GM23338 (cell line): ENCODE results near the gene REPS1. TPM values are rescaled to one million over a fixed set of nuclear protein-coding genes. Genes with fewer than 3 reads are reported as not detected.

ENCODE experiments used
- ATAC-seq: fragments of 200-7000 bp; cut with Tn5 transposase; 3 replicates; pipeline ENCODE4 v1.9.1; 2020
- DNase-seq: peaks from one replicate; pipeline ENCODE4 v3.0.0-alpha.2; 2015; ENCODE audit warnings: low spot score
- H2AFZ ChIP-seq: fragments of 200-600 bp; sonication (generic); 2 replicates; pipeline ENCODE4 v1.8.0; 2016; ENCODE audit warnings: antibody characterized with exemption, mild to moderate bottlenecking, moderate library complexity
- H3F3A ChIP-seq: fragments of 200-600 bp; sonication (generic); replicated peaks from 2 replicates; pipeline ENCODE4 v1.8.0; 2017; ENCODE audit warnings: antibody characterized with exemption, mixed run types, low read depth
- H3K27ac ChIP-seq: fragments of 200-600 bp; sonication (generic); 2 replicates; pipeline ENCODE4 v1.6.1; 2016; ENCODE audit warnings: low read depth
- H3K27me3 ChIP-seq: fragments of 200-600 bp; sonication (generic); 2 replicates; pipeline ENCODE4 v1.8.0; 2016; ENCODE audit warnings: mild to moderate bottlenecking, mixed run types, moderate library complexity; ENCODE audit not compliant: insufficient read depth
- H3K36me3 ChIP-seq: fragments of 200-600 bp; sonication (generic); 2 replicates; pipeline ENCODE4 v1.8.0; 2016; ENCODE audit warnings: mild to moderate bottlenecking; ENCODE audit not compliant: insufficient read depth
- H3K4me1 ChIP-seq: fragments of 200-600 bp; sonication (generic); 2 replicates; pipeline ENCODE4 v1.8.0; 2016; ENCODE audit warnings: mild to moderate bottlenecking, moderate library complexity; ENCODE audit not compliant: insufficient read depth
- H3K4me2 ChIP-seq: fragments of 200-600 bp; sonication (generic); 2 replicates; pipeline ENCODE4 v1.7.1; 2017; ENCODE audit warnings: mixed run types
- H3K4me3 ChIP-seq: fragments of 200-600 bp; sonication (generic); 2 replicates; pipeline ENCODE4 v1.6.1; 2016; ENCODE audit warnings: mixed run types
- H3K79me2 ChIP-seq: fragments of 200-600 bp; sonication (generic); replicated peaks from 2 replicates; pipeline ENCODE4 v1.8.0; 2017; ENCODE audit warnings: mild to moderate bottlenecking; ENCODE audit not compliant: insufficient read depth
- H3K9me2 ChIP-seq: fragments of 200-600 bp; sonication (generic); 2 replicates; pipeline ENCODE4 v1.8.0; 2017; ENCODE audit not compliant: insufficient read depth
- H4K20me1 ChIP-seq: fragments of 200-600 bp; sonication (generic); replicated peaks from 2 replicates; pipeline ENCODE4 v1.8.0; 2017; ENCODE audit warnings: mild to moderate bottlenecking; ENCODE audit not compliant: insufficient read depth
- H3K27ac Mint-ChIP-seq: 2 replicates; pipeline ENCODE4 v1.8.0; 2020; ENCODE audit warnings: inconsistent platforms, mild to moderate bottlenecking, moderate library complexity, mixed read lengths
- H3K27me3 Mint-ChIP-seq: 3 replicates; pipeline ENCODE4 v1.8.0; 2022; ENCODE audit warnings: low read depth, mild to moderate bottlenecking, moderate library complexity, mixed read lengths, inconsistent platforms; ENCODE audit not compliant: insufficient read depth, poor library complexity
- H3K36me3 Mint-ChIP-seq: 3 replicates; pipeline ENCODE4 v1.8.0; 2021; ENCODE audit warnings: low read depth, mild to moderate bottlenecking, inconsistent platforms, moderate library complexity, mixed read lengths
- H3K4me1 Mint-ChIP-seq: 3 replicates; pipeline ENCODE4 v1.8.0; 2020; ENCODE audit warnings: mild to moderate bottlenecking, inconsistent platforms, mixed read lengths
- H3K4me3 Mint-ChIP-seq: 3 replicates; pipeline ENCODE4 v1.8.0; 2021; ENCODE audit warnings: moderate library complexity, mild to moderate bottlenecking, inconsistent platforms, mixed read lengths
- H3K9me3 Mint-ChIP-seq: 3 replicates; pipeline ENCODE4 v1.8.0; 2020; ENCODE audit warnings: moderate library complexity, mild to moderate bottlenecking, inconsistent platforms, mixed read lengths
- CREB1 ChIP-seq: fragments of 250-450 bp; sonication (Bioruptor Pico); IDR thresholded peaks from 2 replicates; pipeline ENCODE4 v1.5.0; 2020; ENCODE audit warnings: low read depth, mild to moderate bottlenecking, moderate library complexity
- EZH2 ChIP-seq: fragments of 200-600 bp; sonication (generic); IDR thresholded peaks from one replicate; pipeline ENCODE4 v1.8.0; 2017; ENCODE audit warnings: antibody characterized with exemption, mild to moderate bottlenecking, low read depth; ENCODE audit not compliant: unreplicated experiment
- EZH2phosphoT487 ChIP-seq: fragments of 200-600 bp; sonication (generic); IDR thresholded peaks from one replicate; pipeline ENCODE4 v1.8.1; 2018; ENCODE audit warnings: antibody characterized with exemption; ENCODE audit not compliant: unreplicated experiment
- JUNB ChIP-seq: IDR thresholded peaks from one replicate; pipeline ENCODE4 v1.6.1; 2016; ENCODE audit warnings: antibody characterized with exemption; ENCODE audit not compliant: unreplicated experiment
- NANOG ChIP-seq: IDR thresholded peaks from 2 replicates; pipeline ENCODE4 v1.6.1; 2016; ENCODE audit warnings: antibody characterized with exemption, borderline replicate concordance
- POLR2AphosphoS5 ChIP-seq: IDR thresholded peaks from 2 replicates; pipeline ENCODE4 v1.6.1; 2016; ENCODE audit warnings: antibody characterized with exemption, low read depth
- STAT1 ChIP-seq: IDR thresholded peaks from one replicate; pipeline ENCODE4 v1.6.1; 2016; ENCODE audit warnings: antibody characterized with exemption; ENCODE audit not compliant: unreplicated experiment
- ZNF114 ChIP-seq: fragments of 250-450 bp; sonication (Bioruptor Pico); IDR thresholded peaks from 2 replicates; pipeline ENCODE4 v1.5.0; 2020; ENCODE audit warnings: mild to moderate bottlenecking, moderate library complexity
- ZNF331 ChIP-seq: fragments of 250-450 bp; sonication (Bioruptor Pico); IDR thresholded peaks from 2 replicates; pipeline ENCODE4 v1.5.0; 2020; ENCODE audit warnings: low read depth, mild to moderate bottlenecking, moderate library complexity
- polyA plus RNA-seq: library from polyadenylated mRNA; unstranded; fragments of >200 nt; fragmentation: Nextera tagmentation; extraction: Ambion mirVana; gene quantifications from 2 replicates; pipeline ENCODE4 v1.2.1, GENCODE V29; 2016
- total RNA-seq: library from RNA; depleted of rRNA; stranded (reverse); fragments of >200 nt; shearing (Covaris generic); gene quantifications from 2 replicates; pipeline ENCODE4 v1.2.3, GENCODE V29; 2014
- TF ChIP-seq, protein P1 (sequence below): fragments of 250-450 bp; sonication (Bioruptor Pico); IDR thresholded peaks from 2 replicates; pipeline ENCODE4 v1.5.0; 2020; ENCODE audit warnings: mild to moderate bottlenecking, moderate library complexity
- TF ChIP-seq, protein P2 (sequence below): IDR thresholded peaks from one replicate; pipeline ENCODE4 v1.6.1; 2018; ENCODE audit warnings: antibody characterized with exemption; ENCODE audit not compliant: unreplicated experiment
- TF ChIP-seq, protein P3 (sequence below): IDR thresholded peaks from 2 replicates; pipeline ENCODE4 v1.6.1; 2016; ENCODE audit warnings: antibody characterized with exemption
- TF ChIP-seq, protein P4 (sequence below), 2 experiments: fragments of 200-600 bp in 1 of 2; sonication (generic) in 1 of 2; conservative IDR thresholded peaks; 2 replicates each; pipeline versions ENCODE4 v1.5.1 to v1.6.1; 2016 to 2017; ENCODE audit warnings: antibody characterized with exemption in 2 of 2, low read depth in 2 of 2, mild to moderate bottlenecking in 2 of 2, moderate library complexity in 1 of 2

REPS1 gene
- total and polyA plus RNA-seq, 2 experiments from 2014 or later = 46.0 to 65.7 TPM

DNA sequence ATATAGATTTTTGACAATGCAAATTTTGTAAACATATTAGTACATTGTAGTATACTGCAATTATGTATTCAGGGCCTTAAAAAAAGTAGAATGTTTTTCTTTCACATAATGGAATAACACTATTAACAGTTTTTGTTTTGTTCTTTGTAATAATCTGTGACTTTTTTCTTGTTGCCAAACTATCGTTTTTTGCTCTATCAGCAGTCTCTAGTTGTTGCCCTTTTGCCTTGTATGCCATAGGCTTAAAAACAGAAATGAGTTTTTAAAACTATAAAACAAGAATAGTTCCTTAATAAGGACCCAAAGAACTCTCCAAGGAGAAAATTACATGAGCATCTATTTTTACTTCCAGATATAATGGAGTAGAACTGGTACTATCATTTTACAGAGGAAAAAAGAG is 29.5 kb downstream of the REPS1 start:
- Mint-ChIP-seq H3K9me3 (no peaks in the 10 kb centered on the region), H3K36me3 (peaks cover 6% of the 10 kb centered on the region; the same call in 2 of the 3 replicates), H3K27ac (no peak overlapping the region), H3K4me1 (peaks cover 33% of the 10 kb centered on the region), H3K4me3 (no peak overlapping the region), H3K27me3 (no peaks in the 10 kb centered on the region)
- DNase-seq = no peak
- Histone ChIP-seq H3K4me1 (peaks cover 16% of the 10 kb centered on the region), H3K36me3 (no peaks in the 10 kb centered on the region), H3K4me2 (no peak overlapping the region), H3F3A (no peaks in the 10 kb centered on the region), H3K27me3 (no peaks in the 10 kb centered on the region), H3K4me3 (no peak overlapping the region), H4K20me1 (peaks cover 11% of the 10 kb centered on the region), H3K9me2 (no peaks in the 10 kb centered on the region), H3K79me2 (peaks cover 100% of the 10 kb centered on the region), H2AFZ (no peak overlapping the region), H3K27ac (peak overlapping the region; percentile 8; the same call in 1 of the 2 replicates)
- TF ChIP-seq, protein P1, sequence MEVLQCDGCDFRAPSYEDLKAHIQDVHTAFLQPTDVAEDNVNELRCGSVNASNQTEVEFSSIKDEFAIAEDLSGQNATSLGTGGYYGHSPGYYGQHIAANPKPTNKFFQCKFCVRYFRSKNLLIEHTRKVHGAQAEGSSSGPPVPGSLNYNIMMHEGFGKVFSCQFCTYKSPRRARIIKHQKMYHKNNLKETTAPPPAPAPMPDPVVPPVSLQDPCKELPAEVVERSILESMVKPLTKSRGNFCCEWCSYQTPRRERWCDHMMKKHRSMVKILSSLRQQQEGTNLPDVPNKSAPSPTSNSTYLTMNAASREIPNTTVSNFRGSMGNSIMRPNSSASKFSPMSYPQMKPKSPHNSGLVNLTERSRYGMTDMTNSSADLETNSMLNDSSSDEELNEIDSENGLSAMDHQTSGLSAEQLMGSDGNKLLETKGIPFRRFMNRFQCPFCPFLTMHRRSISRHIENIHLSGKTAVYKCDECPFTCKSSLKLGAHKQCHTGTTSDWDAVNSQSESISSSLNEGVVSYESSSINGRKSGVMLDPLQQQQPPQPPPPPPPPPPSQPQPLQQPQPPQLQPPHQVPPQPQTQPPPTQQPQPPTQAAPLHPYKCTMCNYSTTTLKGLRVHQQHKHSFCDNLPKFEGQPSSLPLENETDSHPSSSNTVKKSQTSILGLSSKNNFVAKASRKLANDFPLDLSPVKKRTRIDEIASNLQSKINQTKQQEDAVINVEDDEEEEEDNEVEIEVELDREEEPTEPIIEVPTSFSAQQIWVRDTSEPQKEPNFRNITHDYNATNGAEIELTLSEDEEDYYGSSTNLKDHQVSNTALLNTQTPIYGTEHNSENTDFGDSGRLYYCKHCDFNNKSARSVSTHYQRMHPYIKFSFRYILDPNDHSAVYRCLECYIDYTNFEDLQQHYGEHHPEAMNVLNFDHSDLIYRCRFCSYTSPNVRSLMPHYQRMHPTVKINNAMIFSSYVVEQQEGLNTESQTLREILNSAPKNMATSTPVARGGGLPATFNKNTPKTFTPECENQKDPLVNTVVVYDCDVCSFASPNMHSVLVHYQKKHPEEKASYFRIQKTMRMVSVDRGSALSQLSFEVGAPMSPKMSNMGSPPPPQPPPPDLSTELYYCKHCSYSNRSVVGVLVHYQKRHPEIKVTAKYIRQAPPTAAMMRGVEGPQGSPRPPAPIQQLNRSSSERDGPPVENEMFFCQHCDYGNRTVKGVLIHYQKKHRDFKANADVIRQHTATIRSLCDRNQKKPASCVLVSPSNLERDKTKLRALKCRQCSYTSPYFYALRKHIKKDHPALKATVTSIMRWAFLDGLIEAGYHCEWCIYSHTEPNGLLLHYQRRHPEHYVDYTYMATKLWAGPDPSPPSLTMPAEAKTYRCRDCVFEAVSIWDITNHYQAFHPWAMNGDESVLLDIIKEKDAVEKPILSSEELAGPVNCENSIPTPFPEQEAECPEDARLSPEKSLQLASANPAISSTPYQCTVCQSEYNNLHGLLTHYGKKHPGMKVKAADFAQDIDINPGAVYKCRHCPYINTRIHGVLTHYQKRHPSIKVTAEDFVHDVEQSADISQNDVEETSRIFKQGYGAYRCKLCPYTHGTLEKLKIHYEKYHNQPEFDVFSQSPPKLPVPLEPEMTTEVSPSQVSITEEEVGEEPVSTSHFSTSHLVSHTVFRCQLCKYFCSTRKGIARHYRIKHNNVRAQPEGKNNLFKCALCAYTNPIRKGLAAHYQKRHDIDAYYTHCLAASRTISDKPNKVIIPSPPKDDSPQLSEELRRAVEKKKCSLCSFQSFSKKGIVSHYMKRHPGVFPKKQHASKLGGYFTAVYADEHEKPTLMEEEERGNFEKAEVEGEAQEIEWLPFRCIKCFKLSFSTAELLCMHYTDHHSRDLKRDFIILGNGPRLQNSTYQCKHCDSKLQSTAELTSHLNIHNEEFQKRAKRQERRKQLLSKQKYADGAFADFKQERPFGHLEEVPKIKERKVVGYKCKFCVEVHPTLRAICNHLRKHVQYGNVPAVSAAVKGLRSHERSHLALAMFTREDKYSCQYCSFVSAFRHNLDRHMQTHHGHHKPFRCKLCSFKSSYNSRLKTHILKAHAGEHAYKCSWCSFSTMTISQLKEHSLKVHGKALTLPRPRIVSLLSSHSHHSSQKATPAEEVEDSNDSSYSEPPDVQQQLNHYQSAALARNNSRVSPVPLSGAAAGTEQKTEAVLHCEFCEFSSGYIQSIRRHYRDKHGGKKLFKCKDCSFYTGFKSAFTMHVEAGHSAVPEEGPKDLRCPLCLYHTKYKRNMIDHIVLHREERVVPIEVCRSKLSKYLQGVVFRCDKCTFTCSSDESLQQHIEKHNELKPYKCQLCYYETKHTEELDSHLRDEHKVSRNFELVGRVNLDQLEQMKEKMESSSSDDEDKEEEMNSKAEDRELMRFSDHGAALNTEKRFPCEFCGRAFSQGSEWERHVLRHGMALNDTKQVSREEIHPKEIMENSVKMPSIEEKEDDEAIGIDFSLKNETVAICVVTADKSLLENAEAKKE (CRISPR knock-in tag) = no peak
- TF ChIP-seq ZNF331 (no peak), NANOG (no peak), EZH2 (no peak), ZNF114 (CRISPR knock-in tag) (no peak), POLR2AphosphoS5 (no peak), EZH2phosphoT487 (no peak), JUNB (no peak), CREB1 (CRISPR knock-in tag) (no peak), STAT1 (no peak)
- TF ChIP-seq, protein P2, sequence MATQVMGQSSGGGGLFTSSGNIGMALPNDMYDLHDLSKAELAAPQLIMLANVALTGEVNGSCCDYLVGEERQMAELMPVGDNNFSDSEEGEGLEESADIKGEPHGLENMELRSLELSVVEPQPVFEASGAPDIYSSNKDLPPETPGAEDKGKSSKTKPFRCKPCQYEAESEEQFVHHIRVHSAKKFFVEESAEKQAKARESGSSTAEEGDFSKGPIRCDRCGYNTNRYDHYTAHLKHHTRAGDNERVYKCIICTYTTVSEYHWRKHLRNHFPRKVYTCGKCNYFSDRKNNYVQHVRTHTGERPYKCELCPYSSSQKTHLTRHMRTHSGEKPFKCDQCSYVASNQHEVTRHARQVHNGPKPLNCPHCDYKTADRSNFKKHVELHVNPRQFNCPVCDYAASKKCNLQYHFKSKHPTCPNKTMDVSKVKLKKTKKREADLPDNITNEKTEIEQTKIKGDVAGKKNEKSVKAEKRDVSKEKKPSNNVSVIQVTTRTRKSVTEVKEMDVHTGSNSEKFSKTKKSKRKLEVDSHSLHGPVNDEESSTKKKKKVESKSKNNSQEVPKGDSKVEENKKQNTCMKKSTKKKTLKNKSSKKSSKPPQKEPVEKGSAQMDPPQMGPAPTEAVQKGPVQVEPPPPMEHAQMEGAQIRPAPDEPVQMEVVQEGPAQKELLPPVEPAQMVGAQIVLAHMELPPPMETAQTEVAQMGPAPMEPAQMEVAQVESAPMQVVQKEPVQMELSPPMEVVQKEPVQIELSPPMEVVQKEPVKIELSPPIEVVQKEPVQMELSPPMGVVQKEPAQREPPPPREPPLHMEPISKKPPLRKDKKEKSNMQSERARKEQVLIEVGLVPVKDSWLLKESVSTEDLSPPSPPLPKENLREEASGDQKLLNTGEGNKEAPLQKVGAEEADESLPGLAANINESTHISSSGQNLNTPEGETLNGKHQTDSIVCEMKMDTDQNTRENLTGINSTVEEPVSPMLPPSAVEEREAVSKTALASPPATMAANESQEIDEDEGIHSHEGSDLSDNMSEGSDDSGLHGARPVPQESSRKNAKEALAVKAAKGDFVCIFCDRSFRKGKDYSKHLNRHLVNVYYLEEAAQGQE = no peak
- TF ChIP-seq, protein P3, sequence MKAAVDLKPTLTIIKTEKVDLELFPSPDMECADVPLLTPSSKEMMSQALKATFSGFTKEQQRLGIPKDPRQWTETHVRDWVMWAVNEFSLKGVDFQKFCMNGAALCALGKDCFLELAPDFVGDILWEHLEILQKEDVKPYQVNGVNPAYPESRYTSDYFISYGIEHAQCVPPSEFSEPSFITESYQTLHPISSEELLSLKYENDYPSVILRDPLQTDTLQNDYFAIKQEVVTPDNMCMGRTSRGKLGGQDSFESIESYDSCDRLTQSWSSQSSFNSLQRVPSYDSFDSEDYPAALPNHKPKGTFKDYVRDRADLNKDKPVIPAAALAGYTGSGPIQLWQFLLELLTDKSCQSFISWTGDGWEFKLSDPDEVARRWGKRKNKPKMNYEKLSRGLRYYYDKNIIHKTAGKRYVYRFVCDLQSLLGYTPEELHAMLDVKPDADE = no peak
- TF ChIP-seq, protein P4, sequence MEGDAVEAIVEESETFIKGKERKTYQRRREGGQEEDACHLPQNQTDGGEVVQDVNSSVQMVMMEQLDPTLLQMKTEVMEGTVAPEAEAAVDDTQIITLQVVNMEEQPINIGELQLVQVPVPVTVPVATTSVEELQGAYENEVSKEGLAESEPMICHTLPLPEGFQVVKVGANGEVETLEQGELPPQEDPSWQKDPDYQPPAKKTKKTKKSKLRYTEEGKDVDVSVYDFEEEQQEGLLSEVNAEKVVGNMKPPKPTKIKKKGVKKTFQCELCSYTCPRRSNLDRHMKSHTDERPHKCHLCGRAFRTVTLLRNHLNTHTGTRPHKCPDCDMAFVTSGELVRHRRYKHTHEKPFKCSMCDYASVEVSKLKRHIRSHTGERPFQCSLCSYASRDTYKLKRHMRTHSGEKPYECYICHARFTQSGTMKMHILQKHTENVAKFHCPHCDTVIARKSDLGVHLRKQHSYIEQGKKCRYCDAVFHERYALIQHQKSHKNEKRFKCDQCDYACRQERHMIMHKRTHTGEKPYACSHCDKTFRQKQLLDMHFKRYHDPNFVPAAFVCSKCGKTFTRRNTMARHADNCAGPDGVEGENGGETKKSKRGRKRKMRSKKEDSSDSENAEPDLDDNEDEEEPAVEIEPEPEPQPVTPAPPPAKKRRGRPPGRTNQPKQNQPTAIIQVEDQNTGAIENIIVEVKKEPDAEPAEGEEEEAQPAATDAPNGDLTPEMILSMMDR (conservative IDR thresholded peaks at IDR 0.05; ENCODE audit: low read depth in 2 of 2) = no peak
- ATAC-seq = no peak
